ENCODE data around the gene LPA.
"Not testable (repeated sequence)": the region's sequence is repeated elsewhere in the genome, so short reads cannot be mapped to it uniquely, and the experiment has no call there.

The LPA gene

GRCh38 chr6:160664198-160664597, at the start of gene LPA:
LPA (minus strand) TSS chr6:160664275; CDS start chr6:160664214, 61 bp downstream.
- DNase-seq: not testable (repeated sequence)

GRCh38 chr6:160708993-160709392, 44.9 kb upstream of the LPA start:
- not testable (repeated sequence) for DNase-seq

GRCh38 chr6:160704688-160705087, 40.6 kb upstream of the LPA start:
- DNase-seq: not testable (repeated sequence)

DNA sequence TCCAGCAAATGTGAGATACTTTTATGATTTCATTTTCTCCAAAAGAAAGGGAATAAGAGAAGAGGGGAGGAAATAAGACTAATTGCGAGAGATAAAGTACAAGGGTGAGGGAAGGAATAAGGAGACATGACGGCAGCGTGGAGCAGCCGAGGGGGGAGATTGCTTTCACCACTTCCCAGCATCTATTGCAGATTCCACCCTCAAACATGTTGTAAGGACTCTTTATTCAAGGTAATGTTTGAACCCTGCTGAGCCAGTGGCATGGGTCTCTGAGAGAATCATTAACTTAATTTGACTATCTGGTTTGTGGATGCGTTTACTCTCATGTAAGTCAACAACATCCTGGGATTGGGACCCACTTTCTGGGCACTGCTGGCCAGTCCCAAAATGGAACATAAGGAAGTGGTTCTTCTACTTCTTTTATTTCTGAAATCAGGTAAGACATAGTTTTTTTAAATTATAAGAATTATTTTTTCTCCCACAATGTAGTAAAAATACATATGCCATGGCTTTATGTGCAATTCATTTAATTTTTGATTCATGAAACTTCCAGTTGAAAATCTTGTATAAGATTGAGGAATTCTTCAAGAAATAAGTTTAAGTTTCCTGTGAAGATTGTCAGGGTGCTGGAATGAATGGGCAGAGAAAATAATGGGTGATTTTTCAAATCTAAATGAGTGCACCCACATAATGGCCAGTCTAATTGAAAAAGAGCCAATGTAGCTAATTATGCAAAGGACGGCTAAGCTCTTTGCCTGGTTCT, 38.0 kb upstream of the LPA start, which contains the start of gene PLG:
TSS of gene PLG (plus strand) at position 327 of the 763 bp plus-strand sequence. CDS start at position 388, 61 bp downstream.
- DNase-seq: not testable (repeated sequence)

GRCh38 chr6:160697826-160698225, 33.8 kb upstream of the LPA start:
- no peak for DNase-seq

GRCh38 chr6:160696884-160697283, 32.8 kb upstream of the LPA start:
- not testable (repeated sequence) for DNase-seq

GRCh38 chr6:160695622-160696021, 31.5 kb upstream of the LPA start:
- DNase-seq: not testable (repeated sequence)

- not testable (repeated sequence) for DNase-seq
Measured at GRCh38 chr6:160695025-160695424, 30.9 kb upstream of the LPA start.

- no peak for DNase-seq
Measured at GRCh38 chr6:160692369-160692959, 28.4 kb upstream of the LPA start.

DNA sequence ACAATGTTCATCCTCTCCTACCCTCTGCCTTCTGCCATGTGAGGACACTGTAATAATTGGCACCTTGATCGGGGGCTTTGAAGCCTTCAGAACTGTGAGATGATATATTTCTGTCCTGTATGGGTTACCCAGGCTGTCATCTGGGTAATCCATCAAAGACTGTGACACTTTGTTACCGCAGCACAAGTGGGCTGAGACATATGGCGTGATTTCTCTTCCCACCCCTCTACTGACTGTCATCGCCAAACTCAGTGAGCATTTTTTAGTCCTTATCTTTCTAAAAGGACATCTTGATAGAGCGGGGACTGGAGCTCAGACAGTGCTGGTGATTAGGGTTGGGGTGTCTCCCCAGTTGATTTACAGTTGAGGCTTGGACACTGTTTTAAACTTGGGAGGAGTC, 27.5 kb upstream of the LPA start:
- no peak for DNase-seq

GRCh38 chr6:160690458-160690857, 26.4 kb upstream of the LPA start:
- DNase-seq: no peak

- DNase-seq: no peak
Measured at GRCh38 chr6:160685762-160686450, 21.8 kb upstream of the LPA start.

DNA sequence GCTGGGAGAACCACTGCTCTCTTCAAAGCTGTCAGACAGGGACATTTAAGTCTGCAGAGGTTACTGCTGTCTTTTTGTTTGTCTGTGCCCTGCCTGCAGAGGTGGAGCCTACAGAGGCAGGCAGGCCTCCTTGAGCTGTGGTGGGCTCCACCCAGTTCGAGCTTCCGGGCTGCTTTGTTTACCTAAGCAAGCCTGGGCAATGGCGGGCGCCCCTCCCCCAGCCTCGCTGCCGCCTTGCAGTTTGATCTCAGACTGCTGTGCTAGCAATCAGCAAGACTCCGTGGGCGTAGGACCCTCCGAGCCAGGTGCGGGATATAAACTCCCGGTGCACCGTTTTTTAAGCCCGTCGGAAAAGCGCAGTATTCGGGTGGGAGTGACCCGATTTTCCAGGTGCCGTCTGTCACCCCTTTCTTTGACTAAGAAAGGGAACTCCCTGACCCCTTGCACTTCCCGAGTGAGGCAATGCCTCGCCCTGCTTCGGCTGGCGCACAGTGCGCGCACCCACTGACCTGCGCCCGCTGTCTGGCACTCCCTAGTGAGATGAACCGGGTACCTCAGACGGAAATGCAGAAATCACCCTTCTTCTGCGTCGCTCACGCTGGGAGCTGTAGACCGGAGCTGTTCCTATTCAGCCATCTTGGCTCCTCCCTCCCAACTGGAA, 21.2 kb upstream of the LPA start:
- not testable (repeated sequence) for DNase-seq

DNA sequence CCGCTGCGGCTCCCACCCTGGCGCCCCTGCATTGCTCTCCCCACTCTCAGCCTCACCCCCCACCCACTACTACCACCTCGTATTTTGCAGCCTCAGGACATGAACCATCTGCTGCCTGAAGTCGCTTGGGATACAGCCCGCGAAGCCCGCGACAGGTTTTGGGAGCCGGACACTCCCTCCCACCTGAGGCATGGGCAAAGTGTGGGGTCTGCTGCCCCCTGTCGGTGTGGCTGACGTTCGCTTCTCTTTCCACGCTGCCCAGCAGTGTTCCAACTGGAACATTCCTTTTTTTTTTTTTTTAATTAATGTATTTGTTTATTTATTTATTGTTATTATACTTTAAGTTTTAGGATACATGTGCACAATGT, 15.3 kb upstream of the LPA start:
- DNase-seq: peak; percentile 26

DNA sequence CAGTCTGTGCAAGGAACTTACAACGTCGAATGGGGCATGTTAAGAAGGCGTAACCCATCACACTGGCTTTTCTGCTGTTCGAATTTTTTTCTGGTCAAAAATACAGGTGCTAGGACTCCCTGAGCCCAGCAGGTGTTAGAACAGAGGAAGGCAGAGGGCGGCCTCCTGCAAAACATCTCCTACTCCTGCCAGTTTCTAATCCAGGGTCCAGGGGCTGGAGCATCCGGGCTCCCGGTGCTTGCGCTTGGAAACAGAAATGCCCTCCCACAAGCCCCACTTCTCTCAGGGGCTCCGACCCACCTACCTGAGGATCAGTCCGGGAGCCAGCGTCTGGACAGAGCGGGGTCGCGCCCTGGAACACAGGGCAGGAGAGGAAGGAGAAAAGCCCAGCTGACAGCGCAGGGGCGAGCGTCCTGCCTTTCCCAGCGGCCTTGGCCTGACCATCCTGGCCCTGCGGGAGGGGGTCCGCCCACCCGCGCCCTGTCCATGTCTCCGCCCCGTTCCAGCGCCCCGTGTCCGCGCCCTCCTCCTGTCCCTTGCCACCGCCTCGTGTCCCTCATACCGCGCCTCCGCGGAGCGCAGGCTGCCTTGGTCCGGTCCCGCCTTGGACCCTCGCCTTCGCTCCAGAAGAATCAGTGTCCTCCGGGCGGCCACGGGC, 14.8 kb upstream of the LPA start:
- no peak for DNase-seq

GRCh38 chr6:160678230-160678629, 14.2 kb upstream of the LPA start:
- DNase-seq: no peak

DNA sequence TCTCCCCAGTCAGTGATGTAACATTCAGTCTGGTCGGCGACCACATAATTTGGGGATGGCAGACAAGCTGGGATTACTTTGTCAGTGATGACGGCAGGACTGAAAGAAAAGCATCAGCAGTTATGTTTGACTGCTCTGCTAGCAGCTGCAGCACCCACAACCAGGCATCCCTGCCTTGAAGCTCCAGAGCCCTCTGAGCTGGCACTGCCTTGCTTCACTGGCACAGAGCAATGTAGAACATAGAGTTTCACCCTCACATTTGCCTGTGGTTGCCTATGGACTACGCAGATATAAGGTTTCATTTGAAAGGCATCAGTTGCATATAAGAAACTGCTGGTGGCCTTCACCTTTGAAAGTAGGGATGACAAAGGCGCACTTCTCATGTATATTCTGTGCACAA, 12.3 kb upstream of the LPA start:
- DNase-seq: not testable (repeated sequence)

GRCh38 chr6:160668589-160668988, 4.5 kb upstream of the LPA start:
- DNase-seq: no peak

GRCh38 chr6:160667639-160668481, 3.8 kb upstream of the LPA start:
- DNase-seq: peak; percentile 55

DNA sequence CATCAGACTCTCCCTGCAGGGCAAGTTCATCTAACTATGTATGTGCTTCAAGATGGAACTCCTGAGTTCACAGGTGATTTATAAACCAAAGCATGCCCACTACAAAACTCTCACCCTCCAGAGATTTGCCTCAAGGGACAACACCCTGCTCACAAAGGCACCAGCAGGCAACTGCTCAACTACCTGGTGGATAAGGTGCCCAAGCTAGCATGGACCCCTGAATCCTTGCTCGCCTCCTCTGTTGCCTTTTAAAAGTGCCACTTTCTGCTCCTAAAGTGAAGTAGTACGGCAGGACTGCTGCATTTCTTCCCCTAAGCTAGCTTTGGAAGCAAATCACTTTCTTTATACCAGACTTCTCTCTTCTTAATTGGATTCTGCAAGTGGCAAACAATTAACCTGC, 1.2 kb downstream of the LPA start:
- no peak for DNase-seq

DNA sequence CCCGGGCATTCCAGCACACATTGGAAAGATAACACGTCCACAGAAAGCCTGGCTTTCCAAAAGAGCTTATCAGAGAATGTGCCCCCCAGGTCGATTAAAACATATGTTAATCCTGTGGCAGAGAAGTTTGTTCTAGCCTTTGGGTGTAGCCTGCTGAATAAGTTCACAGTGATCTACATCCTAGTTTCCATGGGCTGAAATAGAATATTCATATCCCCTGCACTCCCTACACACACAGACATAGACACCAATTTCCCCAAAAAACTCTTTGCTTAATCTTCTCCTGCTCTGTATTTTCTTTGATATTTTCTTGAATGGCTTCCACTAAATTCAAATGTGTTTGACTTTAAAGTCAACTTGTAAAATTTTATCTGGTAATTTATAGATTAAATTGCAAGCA, 1.6 kb downstream of the LPA start:
- DNase-seq: no peak

GRCh38 chr6:160661216-160661615, 2.9 kb downstream of the LPA start:
- no peak for DNase-seq
